Stimulated activated CD4-positive, alpha-beta T cell treated with anti-CD3 and anti-CD28 coated beads, Interleukin-2, amount 100 ng/mL, for 24 hours (primary cell): ENCODE data around the gene TMEM25.
A peak's percentile ranks its signal among the peaks of the same experiment; 100 is the strongest.
"Not testable (repeated sequence)": the region's sequence is repeated elsewhere in the genome, so short reads cannot be mapped to it uniquely, and the experiment has no call there.

ENCODE experiments used
- DNase-seq, 2 donors: peaks; one replicate each; pipeline ENCODE4 v3.0.0-alpha.2; 2020

TMEM25 gene

DNA sequence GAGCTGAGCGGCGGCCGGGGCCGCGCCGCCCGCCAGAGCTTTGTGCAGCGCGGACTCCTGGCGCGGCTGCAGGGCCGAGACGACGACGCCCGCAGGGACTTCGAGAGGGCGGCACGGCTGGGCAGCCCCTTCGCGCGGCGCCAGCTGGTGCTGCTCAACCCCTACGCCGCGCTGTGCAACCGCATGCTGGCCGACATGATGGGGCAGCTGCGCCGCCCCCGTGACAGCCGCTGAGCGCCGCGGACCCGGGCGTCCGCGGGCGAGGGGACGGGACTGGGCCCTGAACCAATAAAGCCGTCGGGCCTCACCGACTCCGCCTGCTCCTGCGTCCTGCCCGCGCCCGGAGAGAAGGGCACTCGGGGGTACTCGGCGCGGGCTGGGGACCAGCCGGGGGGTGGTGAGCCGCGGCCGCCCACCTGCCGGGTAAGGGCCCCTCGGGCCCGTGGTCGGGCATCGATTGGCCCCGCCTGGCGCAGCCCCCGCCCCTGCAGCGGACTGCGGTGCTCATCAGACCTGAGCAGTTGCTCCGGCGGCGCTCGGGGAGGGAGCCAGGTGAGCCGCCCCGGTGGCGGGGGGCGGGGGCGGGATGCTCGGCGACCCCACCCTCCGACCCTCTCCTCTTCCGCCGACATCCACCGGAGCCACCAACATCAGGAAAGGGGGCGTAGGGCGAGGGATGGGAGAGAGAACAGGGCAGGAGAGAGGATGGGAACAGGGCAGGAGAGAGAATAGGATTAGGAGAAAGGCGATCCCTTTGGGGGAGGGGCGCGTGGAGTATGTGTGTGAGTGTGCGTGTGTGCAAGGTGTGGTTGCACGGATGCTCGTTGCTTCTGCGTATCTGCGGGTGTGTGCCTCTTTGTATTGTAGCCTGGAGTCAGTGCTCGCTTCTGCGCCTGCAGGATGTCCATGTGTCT, at the start of gene TMEM25:
TMEM25 (plus strand) TSS at position 510 of the 914 bp plus-strand sequence. CDS start 610 bp downstream, outside the sequence.
- peak; percentile 78 to 82 for DNase-seq

DNA sequence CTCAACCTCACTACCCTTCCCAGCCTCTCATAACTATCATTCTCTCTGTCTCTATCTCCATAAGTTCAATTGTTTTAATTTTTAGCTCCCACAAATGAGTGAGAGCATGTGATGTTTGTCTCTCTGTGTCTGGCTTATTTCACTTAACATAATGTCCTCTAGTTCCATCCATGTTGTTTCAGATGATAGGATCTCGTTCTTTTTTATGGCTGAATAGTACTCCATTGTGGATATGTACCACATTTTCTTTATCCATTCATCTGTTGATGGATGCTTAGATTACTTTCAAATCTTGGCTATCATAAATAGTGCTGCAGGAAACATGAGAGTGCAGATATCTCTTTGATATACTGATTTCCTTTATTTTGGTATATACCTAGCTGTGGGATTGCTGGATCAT, 49.8 kb upstream of the TMEM25 start:
- DNase-seq: not testable (repeated sequence)

DNA sequence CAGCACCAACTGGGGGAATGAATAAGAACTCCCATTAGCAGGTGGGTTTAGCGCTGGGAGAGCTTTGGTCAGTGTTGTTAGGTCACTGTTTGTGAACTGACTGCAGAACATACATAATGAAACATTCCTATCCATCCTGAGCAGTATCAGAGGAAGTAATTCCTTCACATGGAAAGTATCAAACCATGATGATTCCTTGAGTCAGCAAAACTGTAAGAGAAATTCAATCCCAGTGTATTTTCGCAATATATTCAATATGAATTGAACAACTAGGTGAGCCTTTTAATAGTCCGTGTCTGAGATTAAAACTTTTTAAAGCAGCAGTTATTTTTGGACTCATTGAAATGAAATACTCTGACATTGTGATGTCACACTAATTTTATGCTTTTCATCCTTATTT, 46.6 kb upstream of the TMEM25 start:
- DNase-seq: no peak

GRCh38 chr11:118485273-118485672, 45.7 kb upstream of the TMEM25 start:
- no peak for DNase-seq

- DNase-seq: peak; percentile 82 to 85
Measured at GRCh38 chr11:118488480-118489109, 42.4 kb upstream of the TMEM25 start.

- no peak for DNase-seq
Measured at GRCh38 chr11:118491041-118491440, 40.0 kb upstream of the TMEM25 start.

DNA sequence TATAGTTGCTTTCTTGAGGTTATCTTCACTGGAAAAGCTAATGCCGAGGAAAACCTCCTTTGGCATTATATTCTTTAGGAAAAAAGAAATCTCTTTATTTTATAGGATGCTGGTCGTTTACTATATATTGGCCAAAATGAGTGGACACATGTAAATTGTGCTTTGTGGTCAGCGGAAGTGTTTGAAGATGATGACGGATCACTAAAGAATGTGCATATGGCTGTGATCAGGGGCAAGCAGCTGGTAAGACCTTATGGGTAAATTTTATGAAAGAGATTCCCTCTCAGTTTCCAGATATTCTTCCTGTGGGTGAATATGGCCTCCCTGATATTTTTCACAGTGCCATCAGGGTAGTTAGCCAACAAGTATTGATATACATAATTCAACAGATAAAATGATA, 33.2 kb upstream of the TMEM25 start:
- DNase-seq: no peak

DNA sequence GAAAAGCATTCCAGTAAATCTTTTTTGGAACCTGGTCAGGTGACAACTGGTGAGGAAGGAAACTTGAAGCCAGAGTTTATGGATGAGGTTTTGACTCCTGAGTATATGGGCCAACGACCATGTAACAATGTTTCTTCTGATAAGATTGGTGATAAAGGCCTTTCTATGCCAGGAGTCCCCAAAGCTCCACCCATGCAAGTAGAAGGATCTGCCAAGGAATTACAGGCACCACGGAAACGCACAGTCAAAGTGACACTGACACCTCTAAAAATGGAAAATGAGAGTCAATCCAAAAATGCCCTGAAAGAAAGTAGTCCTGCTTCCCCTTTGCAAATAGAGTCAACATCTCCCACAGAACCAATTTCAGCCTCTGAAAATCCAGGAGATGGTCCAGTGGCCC, 27.8 kb upstream of the TMEM25 start:
- no peak for DNase-seq

DNA sequence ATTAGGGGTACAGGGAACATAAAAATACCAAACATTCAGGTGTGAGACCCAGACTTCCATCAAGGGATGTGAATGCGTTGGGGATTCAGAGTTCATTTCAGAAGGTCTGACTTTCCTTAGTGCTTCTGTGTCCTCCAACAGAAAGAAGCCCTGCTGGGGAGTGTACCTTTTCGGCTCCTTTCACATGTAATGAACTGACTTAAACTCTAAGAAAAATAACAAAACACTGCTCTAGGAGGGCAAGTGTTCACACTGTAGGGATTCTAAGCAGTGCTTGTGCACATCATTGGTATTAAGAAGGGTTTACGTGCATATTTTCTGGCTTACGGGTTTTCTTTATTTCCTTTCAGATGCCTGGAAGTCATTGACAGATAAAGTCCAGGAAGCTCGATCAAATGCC, 19.4 kb upstream of the TMEM25 start:
- DNase-seq: no peak

- no peak for DNase-seq
Measured at GRCh38 chr11:118514103-118514502, 16.9 kb upstream of the TMEM25 start.

DNA sequence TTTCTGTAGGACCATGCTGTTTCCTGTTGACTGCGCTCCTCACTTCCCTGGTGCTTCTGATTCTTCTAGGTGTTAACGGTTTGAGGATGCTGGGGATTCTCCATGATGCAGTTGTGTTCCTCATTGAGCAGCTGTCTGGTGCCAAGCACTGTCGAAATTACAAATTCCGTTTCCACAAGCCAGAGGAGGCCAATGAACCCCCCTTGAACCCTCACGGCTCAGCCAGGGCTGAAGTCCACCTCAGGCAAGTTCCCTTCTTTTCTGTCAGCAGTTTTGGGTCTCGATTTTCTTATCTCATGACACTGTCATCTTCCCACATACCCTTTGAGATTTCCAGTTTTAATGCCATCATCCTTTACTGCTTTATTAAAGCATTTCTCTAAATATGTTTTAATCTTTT, 11.4 kb upstream of the TMEM25 start:
- DNase-seq: no peak

DNA sequence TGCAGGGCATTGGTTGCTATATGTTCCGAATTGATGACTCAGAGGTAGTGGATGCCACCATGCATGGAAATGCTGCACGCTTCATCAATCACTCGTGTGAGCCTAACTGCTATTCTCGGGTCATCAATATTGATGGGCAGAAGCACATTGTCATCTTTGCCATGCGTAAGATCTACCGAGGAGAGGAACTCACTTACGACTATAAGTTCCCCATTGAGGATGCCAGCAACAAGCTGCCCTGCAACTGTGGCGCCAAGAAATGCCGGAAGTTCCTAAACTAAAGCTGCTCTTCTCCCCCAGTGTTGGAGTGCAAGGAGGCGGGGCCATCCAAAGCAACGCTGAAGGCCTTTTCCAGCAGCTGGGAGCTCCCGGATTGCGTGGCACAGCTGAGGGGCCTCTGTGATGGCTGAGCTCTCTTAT, 9.1 kb upstream of the TMEM25 start:
- no peak for DNase-seq

DNA sequence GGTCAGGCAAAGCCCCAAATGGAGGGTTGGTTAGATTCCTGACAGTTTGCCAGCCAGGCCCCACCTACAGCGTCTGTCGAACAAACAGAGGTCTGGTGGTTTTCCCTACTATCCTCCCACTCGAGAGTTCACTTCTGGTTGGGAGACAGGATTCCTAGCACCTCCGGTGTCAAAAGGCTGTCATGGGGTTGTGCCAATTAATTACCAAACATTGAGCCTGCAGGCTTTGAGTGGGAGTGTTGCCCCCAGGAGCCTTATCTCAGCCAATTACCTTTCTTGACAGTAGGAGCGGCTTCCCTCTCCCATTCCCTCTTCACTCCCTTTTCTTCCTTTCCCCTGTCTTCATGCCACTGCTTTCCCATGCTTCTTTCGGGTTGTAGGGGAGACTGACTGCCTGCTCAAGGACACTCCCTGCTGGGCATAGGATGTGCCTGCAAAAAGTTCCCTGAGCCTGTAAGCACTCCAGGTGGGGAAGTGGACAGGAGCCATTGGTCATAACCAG, 8.4 kb upstream of the TMEM25 start:
- no peak for DNase-seq

DNA sequence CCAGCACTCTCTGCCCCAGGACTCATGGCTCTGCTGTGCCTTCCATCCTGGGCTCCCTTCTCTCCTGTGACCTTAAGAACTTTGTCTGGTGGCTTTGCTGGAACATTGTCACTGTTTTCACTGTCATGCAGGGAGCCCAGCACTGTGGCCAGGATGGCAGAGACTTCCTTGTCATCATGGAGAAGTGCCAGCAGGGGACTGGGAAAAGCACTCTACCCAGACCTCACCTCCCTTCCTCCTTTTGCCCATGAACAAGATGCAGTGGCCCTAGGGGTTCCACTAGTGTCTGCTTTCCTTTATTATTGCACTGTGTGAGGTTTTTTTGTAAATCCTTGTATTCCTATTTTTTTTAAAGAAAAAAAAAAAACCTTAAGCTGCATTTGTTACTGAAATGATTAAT, 6.6 kb upstream of the TMEM25 start:
- DNase-seq: no peak

GRCh38 chr11:118524757-118525470, 6.1 kb upstream of the TMEM25 start:
- no peak for DNase-seq

GRCh38 chr11:118526688-118527087, 4.3 kb upstream of the TMEM25 start:
- no peak for DNase-seq

GRCh38 chr11:118527109-118527508, 3.9 kb upstream of the TMEM25 start, which contains the start of gene TTC36:
TSS of gene TTC36 (plus strand) at chr11:118527474. CDS start at chr11:118527495, 21 bp downstream.
- DNase-seq: no peak

- DNase-seq: no peak
Measured at GRCh38 chr11:118528511-118528910, 2.5 kb upstream of the TMEM25 start.

DNA sequence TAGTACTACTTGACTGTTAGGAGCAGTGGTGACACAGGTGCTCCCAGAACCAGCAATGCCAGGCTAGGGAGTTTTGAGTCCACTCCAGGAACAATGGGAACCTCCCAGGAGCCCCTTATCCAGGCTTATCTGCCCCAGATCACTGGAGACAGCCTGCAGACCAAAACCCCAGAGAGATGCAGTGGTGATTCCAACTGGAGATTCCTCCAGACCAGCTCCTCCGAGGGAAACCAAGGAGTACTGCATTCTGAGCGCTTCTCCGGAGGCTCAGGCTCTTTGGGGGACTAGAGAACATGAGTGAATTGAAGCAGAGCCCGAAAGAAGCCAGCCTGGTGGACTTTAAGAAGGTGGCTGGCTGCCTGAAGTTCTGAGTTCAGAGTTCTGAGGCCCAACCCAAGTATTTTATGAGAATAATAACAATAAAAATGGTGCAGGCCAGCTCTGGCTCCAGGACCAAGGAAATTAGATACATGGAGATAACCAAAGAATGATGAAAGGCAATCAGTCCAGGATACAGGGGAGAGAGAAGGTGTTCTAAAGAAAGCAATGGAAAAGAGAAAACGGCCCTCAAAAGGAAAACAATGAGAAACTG, 1.3 kb upstream of the TMEM25 start:
- DNase-seq: no peak

GRCh38 chr11:118530180-118530682, 761 bp upstream of the TMEM25 start:
- DNase-seq: no peak

- no peak for DNase-seq
Measured at GRCh38 chr11:118531597-118532084, 649 bp downstream of the TMEM25 start.

DNA sequence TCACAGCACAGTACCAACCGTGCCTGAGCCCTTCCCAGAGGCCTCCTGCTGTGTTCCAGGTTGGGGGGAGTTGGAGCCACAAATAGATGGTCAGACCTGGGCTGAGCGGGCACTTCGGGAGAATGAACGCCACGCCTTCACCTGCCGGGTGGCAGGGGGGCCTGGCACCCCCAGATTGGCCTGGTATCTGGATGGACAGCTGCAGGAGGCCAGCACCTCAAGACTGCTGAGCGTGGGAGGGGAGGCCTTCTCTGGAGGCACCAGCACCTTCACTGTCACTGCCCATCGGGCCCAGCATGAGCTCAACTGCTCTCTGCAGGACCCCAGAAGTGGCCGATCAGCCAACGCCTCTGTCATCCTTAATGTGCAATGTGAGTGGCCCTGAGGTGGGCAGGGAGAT, 1.1 kb downstream of the TMEM25 start:
- no peak for DNase-seq
